ENCODE data around the gene XYLT1. TPM values are rescaled to one million over a fixed set of nuclear protein-coding genes. Genes with fewer than 3 reads are reported as not detected.

The XYLT1 gene
- total and polyA plus RNA-seq, 2 of the 8 experiments (the other 6 are each of a cell fraction or from before 2014, with no cell fraction given): 6.6 to 25.4 TPM

DNA sequence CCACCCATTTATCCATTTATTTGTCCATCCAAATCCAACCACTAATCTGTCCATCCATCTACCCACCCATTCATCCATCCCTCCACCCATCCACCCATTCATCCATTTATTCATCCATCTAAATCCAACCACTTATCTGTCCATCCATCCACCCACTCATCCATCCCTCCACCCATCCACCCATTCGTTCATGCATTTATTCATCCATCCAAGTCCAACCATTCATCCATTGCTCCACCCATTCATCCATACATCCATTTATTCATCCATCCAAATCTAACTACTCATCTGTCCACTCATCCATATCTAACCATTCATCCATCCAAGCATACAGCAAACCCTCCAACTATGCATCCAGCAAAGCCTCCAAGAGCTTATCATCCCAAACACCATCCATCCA, 267.3 kb downstream of the XYLT1 start (continued):
- TF ChIP-seq, protein P1, sequence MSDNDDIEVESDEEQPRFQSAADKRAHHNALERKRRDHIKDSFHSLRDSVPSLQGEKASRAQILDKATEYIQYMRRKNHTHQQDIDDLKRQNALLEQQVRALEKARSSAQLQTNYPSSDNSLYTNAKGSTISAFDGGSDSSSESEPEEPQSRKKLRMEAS (IDR thresholded peaks at IDR 0.05): no peak
- no peak for TF ChIP-seq CHD1 (IDR thresholded peaks at IDR 0.05; ENCODE audit: low read depth, low read length)

Data from H1 (cell line).